ENCODE data around the gene GPR119. TPM values are rescaled to one million over a fixed set of nuclear protein-coding genes. Genes with fewer than 3 reads are reported as not detected.

GPR119 gene
- polyA plus RNA-seq, 1 donor (not counting 4 experiments of a cell fraction or from before 2014, with no cell fraction given): not detected

GRCh38 chrX:130415201-130415600 is 29.7 kb upstream of the GPR119 start:
- H3K9me1 ChIP-seq (ENCODE audit: control insufficient read depth, extremely low read depth, insufficient read depth, low read length): no peaks in the 10 kb centered on the region
- no peak overlapping the region for H3K4me3 ChIP-seq (ENCODE audit: control insufficient read depth in 2 of 3, extremely low read depth in 1 of 3, insufficient read depth in 2 of 3, low read depth in 1 of 3, low read length in 3 of 3)
- FAIRE-seq (no peak), DNase-seq (ENCODE audit: low read depth, low spot score) (no peak)
- H3K27me3 ChIP-seq (ENCODE audit: control insufficient read depth, extremely low read depth, insufficient read depth, low read length): no peaks in the 10 kb centered on the region
- no peak overlapping the region for H2AFZ ChIP-seq (ENCODE audit: control insufficient read depth, low read length)
- no peaks in the 10 kb centered on the region for H4K20me1 ChIP-seq (ENCODE audit: control insufficient read depth, extremely low read depth, insufficient read depth, low read length)
- H3K9ac ChIP-seq (ENCODE audit: control insufficient read depth, extremely low read depth, insufficient read depth, low read length): no peak overlapping the region
- H3K27ac ChIP-seq (ENCODE audit: control insufficient read depth, insufficient read depth, low read length): no peak overlapping the region
- H3K36me3 ChIP-seq (ENCODE audit: control insufficient read depth in 2 of 2, extremely low read depth in 1 of 2, insufficient read depth in 2 of 2, low read length in 2 of 2): peaks cover 0 to 1% of the 10 kb centered on the region in 2 experiments
- H3K4me1 ChIP-seq (ENCODE audit: control insufficient read depth, extremely low read depth, insufficient read depth, low read length): no peaks in the 10 kb centered on the region
- H3K4me2 ChIP-seq (ENCODE audit: control insufficient read depth, extremely low read depth, insufficient read depth, low read depth, low read length): no peak overlapping the region
- TF ChIP-seq EZH2 (IDR thresholded peaks at IDR 0.05; ENCODE audit: low read length) (no peak), CTCF (optimal IDR thresholded peaks at IDR 0.05 in 1 of 3, IDR thresholded peaks at IDR 0.05 in 1 of 3, conservative IDR thresholded peaks at IDR 0.05 in 1 of 3; ENCODE audit: extremely low read depth in 1 of 3, insufficient read depth in 2 of 3, low read length in 3 of 3) (no peak)
- H3K79me2 ChIP-seq (ENCODE audit: control insufficient read depth, insufficient read depth, low read length): no peaks in the 10 kb centered on the region
- dilution Hi-C loops (cut with MboI; ENCODE audit: extremely low pct_ligation_motif_present, low sequenced_read_pairs): no loop called here
- no peaks in the 10 kb centered on the region for H3K9me3 ChIP-seq (ENCODE audit: control insufficient read depth, low read depth, low read length)

DNA sequence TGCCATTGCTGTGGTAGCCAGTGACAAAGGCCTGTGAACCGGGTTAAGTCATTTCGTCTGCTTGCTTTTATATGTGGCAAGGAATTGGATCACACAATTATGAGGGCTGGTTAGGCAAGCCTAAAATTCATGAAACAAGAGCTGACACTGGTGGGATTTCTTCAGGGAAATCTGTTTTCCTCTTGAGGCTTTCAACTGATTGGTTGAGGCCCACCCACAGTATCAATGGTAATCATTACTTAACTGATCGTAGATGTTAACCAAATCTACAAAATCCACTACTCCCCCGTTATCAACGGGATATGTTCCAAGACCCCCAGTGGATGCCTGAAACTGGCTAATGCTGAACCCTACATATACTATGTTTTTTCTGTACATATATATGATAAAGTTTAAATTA is 29.3 kb upstream of the GPR119 start:
- Histone ChIP-seq H3K9me3 (ENCODE audit: control insufficient read depth, low read depth, low read length) (no peaks in the 10 kb centered on the region), H3K36me3 (ENCODE audit: control insufficient read depth in 2 of 2, extremely low read depth in 1 of 2, insufficient read depth in 2 of 2, low read length in 2 of 2) (peaks cover 0 to 1% of the 10 kb centered on the region in 2 experiments), H3K9me1 (ENCODE audit: control insufficient read depth, extremely low read depth, insufficient read depth, low read length) (no peaks in the 10 kb centered on the region), H3K4me2 (ENCODE audit: control insufficient read depth, extremely low read depth, insufficient read depth, low read depth, low read length) (no peak overlapping the region), H4K20me1 (ENCODE audit: control insufficient read depth, extremely low read depth, insufficient read depth, low read length) (no peaks in the 10 kb centered on the region), H3K9ac (ENCODE audit: control insufficient read depth, extremely low read depth, insufficient read depth, low read length) (no peak overlapping the region), H3K4me1 (ENCODE audit: control insufficient read depth, extremely low read depth, insufficient read depth, low read length) (no peaks in the 10 kb centered on the region), H2AFZ (ENCODE audit: control insufficient read depth, low read length) (no peak overlapping the region), H3K27me3 (ENCODE audit: control insufficient read depth, extremely low read depth, insufficient read depth, low read length) (no peaks in the 10 kb centered on the region), H3K27ac (ENCODE audit: control insufficient read depth, insufficient read depth, low read length) (no peak overlapping the region), H3K4me3 (ENCODE audit: control insufficient read depth in 2 of 3, extremely low read depth in 1 of 3, insufficient read depth in 2 of 3, low read depth in 1 of 3, low read length in 3 of 3) (no peak overlapping the region), H3K79me2 (ENCODE audit: control insufficient read depth, insufficient read depth, low read length) (no peaks in the 10 kb centered on the region)
- no peak for FAIRE-seq
- dilution Hi-C loops (cut with MboI; ENCODE audit: extremely low pct_ligation_motif_present, low sequenced_read_pairs): no loop called here
- TF ChIP-seq EZH2 (IDR thresholded peaks at IDR 0.05; ENCODE audit: low read length) (no peak), CTCF (optimal IDR thresholded peaks at IDR 0.05 in 1 of 3, IDR thresholded peaks at IDR 0.05 in 1 of 3, conservative IDR thresholded peaks at IDR 0.05 in 1 of 3; ENCODE audit: extremely low read depth in 1 of 3, insufficient read depth in 2 of 3, low read length in 3 of 3) (no peak)
- no peak for DNase-seq (ENCODE audit: low read depth, low spot score)

All from keratinocyte (primary cell).